HepG2 (cell line): ENCODE data around the gene CST3. TPM values are rescaled to one million over a fixed set of nuclear protein-coding genes. Genes with fewer than 3 reads are reported as not detected.

Experiments used
- ATAC-seq: fragments of 200-7000 bp; cut with Tn5 transposase; 3 replicates; pipeline ENCODE4 v1.9.1; 2020; ENCODE audit warnings: mild to moderate bottlenecking, moderate library complexity
- BruUV-seq: library from RNA; stranded (reverse); fragments of 400-500 nt; replicated peaks from 2 replicates; lab custom pipeline; 2021; lab: Mats Ljungman, UMichigan
- CTCF ChIA-PET: fragments of 300-600 bp; formaldehyde crosslinking; extraction: SDS; loops from one replicate; lab custom pipeline; 2021; ENCODE audit warnings: low total read pairs, inconsistent platforms, low intra/inter-chr PET ratio; lab: Yijun Ruan, JAX
- POLR2A ChIA-PET: fragments of 350-600 bp; sonication (Branson Sonifier 250); formaldehyde crosslinking; loops from one replicate; lab custom pipeline; 2020; ENCODE audit warnings: antibody characterized with exemption, inconsistent platforms; lab: Yijun Ruan, JAX
- DNase-seq: peaks from one replicate; pipeline ENCODE4 v3.0.0-alpha.2; 2015; ENCODE audit warnings: low spot score
- FAIRE-seq: peaks from 3 replicates; lab custom pipeline; 2011; peaks lifted over from hg19 to GRCh38; lab: Jason Lieb, UNC
- H2AFZ ChIP-seq: one replicate; pipeline ENCODE4 v1.6.1; 2011; ENCODE audit warnings: low read length, inconsistent platforms
- H3K27ac ChIP-seq: fragments of 300-600 bp; 3 replicates; pipeline ENCODE4 v1.8.0; 2011; ENCODE audit warnings: mixed run types, mild to moderate bottlenecking, mixed read lengths, low read length, inconsistent platforms; ENCODE audit not compliant: insufficient read depth; ENCODE audit errors: extremely low read length
- H3K27me3 ChIP-seq, 2 experiments: fragments of 200-600 bp in 1 of 2; 2 replicates in 1 of 2; 3 replicates in 1 of 2; pipeline versions ENCODE4 v1.6.0 to v1.8.0; 2011; ENCODE audit warnings: low read length in 2 of 2, mild to moderate bottlenecking in 2 of 2, moderate library complexity in 2 of 2, inconsistent platforms in 1 of 2; ENCODE audit not compliant: insufficient read depth in 2 of 2, control insufficient read depth in 1 of 2
- H3K36me3 ChIP-seq, 2 experiments: fragments of 200-600 bp in 1 of 2; replicated peaks in 1 of 2; 2 replicates in 1 of 2; 3 replicates in 1 of 2; pipeline versions ENCODE4 v1.5.1 to v1.8.0; 2011; ENCODE audit warnings: low read length in 2 of 2, inconsistent platforms in 1 of 2; ENCODE audit not compliant: insufficient read depth in 2 of 2, control insufficient read depth in 1 of 2
- H3K4me1 ChIP-seq: 2 replicates; pipeline ENCODE4 v1.5.1; 2012; ENCODE audit warnings: low read length, inconsistent platforms; ENCODE audit not compliant: insufficient read depth
- H3K4me2 ChIP-seq: 2 replicates; pipeline ENCODE4 v1.6.0; 2011; ENCODE audit warnings: low read depth, low read length, inconsistent platforms
- H3K4me3 ChIP-seq, 3 experiments: fragments of 200-600 bp in 1 of 3; sonication (generic), shearing (Covaris generic) in 1 of 3; replicated peaks in 1 of 3; 2 replicates each; pipeline ENCODE4 v1.5.1; 2011 to 2016; ENCODE audit warnings: low read length in 3 of 3, inconsistent platforms in 2 of 3, low read depth in 2 of 3, mild to moderate bottlenecking in 2 of 3, control low read depth in 1 of 3, mixed read lengths in 1 of 3; ENCODE audit not compliant: insufficient read depth in 1 of 3
- H3K79me2 ChIP-seq: one replicate; pipeline ENCODE4 v1.6.1; 2011; ENCODE audit warnings: low read length, inconsistent platforms; ENCODE audit not compliant: insufficient read depth
- H3K9ac ChIP-seq: 2 replicates; pipeline ENCODE4 v1.6.0; 2011; ENCODE audit warnings: mild to moderate bottlenecking, low read depth, low read length, inconsistent platforms; ENCODE audit not compliant: insufficient read depth
- H3K9me3 ChIP-seq: 2 replicates; pipeline ENCODE4 v1.5.1; 2012; ENCODE audit warnings: mild to moderate bottlenecking, low read length
- H4K20me1 ChIP-seq: 2 replicates; pipeline ENCODE4 v1.6.0; 2011; ENCODE audit warnings: inconsistent platforms, mild to moderate bottlenecking, low read length, moderate library complexity; ENCODE audit not compliant: insufficient read depth
- PPARG ChIP-seq: conservative IDR thresholded peaks from 2 replicates; pipeline ENCODE4 v1.6.1; 2016; ENCODE audit warnings: missing biosample characterization, missing genetic modification reagents
- RFX3 ChIP-seq: IDR thresholded peaks from 2 replicates; pipeline ENCODE4 v1.6.1; 2016; ENCODE audit warnings: missing biosample characterization, missing genetic modification reagents
- TBX2 ChIP-seq: sonication (generic); formaldehyde crosslinking; IDR thresholded peaks from 2 replicates; pipeline ENCODE4 v1.5.0; 2020; ENCODE audit warnings: missing genetic modification reagents, mild to moderate bottlenecking, borderline replicate concordance
- ZNF282 ChIP-seq: fragments of 450-650 bp; IDR thresholded peaks from 2 replicates; pipeline ENCODE4 v1.6.1; 2018; ENCODE audit not compliant: partially characterized antibody
- ZNF382 ChIP-seq: sonication (generic); formaldehyde crosslinking; IDR thresholded peaks from 2 replicates; pipeline ENCODE4 v1.5.0; 2020; ENCODE audit warnings: missing genetic modification reagents, mild to moderate bottlenecking, borderline replicate concordance
- ZNF7 ChIP-seq: IDR thresholded peaks from 2 replicates; pipeline ENCODE4 v1.6.1; 2016; ENCODE audit warnings: missing biosample characterization, missing genetic modification reagents
- WGBS: methylation state at CpG from one replicate; pipeline ENCODE4 v1.1.6; 2017; ENCODE audit warnings: low lambda C conversion rate; 5-methylcytosine and 5-hydroxymethylcytosine counted together
- in situ Hi-C: cut with HindIII; loops from 2 replicates; pipeline ENCODE4 v1.10.0; 2017; ENCODE audit warnings: low pct_unique_long_range_greater_than_20kb; ENCODE audit not compliant: extremely low pct_ligation_motif_present
- intact Hi-C: fragments of 100-400 bp; cut with micrococcal nuclease; formaldehyde crosslinking; loops from one replicate; pipeline ENCODE4 v1.10.0; 2022; ENCODE audit not compliant: unreplicated experiment
- polyA plus RNA-seq, 8 experiments: library from polyadenylated mRNA; depleted of rRNA in 3 of 8; stranded (reverse) in 7 of 8; unstranded in 1 of 8; fragments of >200 nt; fragmentation: Illumina TruSeq in 4 of 8; extraction: Trizol in 4 of 8; gene quantifications; 2 replicates each; pipeline versions ENCODE4 v1.2.1 to v1.2.3, GENCODE V29; 2011 to 2016; ENCODE audit warnings: low read depth in 4 of 8, missing spikeins in 1 of 8, mixed read lengths in 1 of 8; ENCODE audit not compliant: insufficient read depth in 1 of 8
- total RNA-seq, 5 experiments: library from RNA; depleted of rRNA; stranded (reverse); fragments of >200 nt; fragmentation: Illumina TruSeq; extraction: Trizol; gene quantifications; 2 replicates each; pipeline ENCODE4 v1.2.3, GENCODE V29; 2016; ENCODE audit warnings: low read depth in 1 of 5
- TF ChIP-seq, protein P1 (sequence below): sonication (generic); formaldehyde crosslinking; IDR thresholded peaks from 2 replicates; pipeline ENCODE4 v1.4.0; 2020; ENCODE audit warnings: missing genetic modification reagents, mild to moderate bottlenecking, borderline replicate concordance
- TF ChIP-seq, protein P2 (sequence below): sonication (generic); formaldehyde crosslinking; IDR thresholded peaks from 2 replicates; pipeline ENCODE4 v1.8.0; 2022; ENCODE audit warnings: missing genetic modification reagents, mild to moderate bottlenecking, inconsistent platforms, borderline replicate concordance
- TF ChIP-seq, protein P3 (sequence below): sonication (generic); formaldehyde crosslinking; IDR thresholded peaks from 2 replicates; pipeline ENCODE4 v1.4.0; 2020; ENCODE audit warnings: missing genetic modification reagents
- TF ChIP-seq, protein P4 (sequence below): sonication (generic); formaldehyde crosslinking; IDR thresholded peaks from 2 replicates; pipeline ENCODE4 v1.8.1; 2022; ENCODE audit warnings: mild to moderate bottlenecking, missing genetic modification reagents

The CST3 gene
- total and polyA plus RNA-seq, 2 of the 13 experiments (the other 11 are each of a cell fraction or from before 2014, with no cell fraction given) = 690 to 1,005 TPM

DNA sequence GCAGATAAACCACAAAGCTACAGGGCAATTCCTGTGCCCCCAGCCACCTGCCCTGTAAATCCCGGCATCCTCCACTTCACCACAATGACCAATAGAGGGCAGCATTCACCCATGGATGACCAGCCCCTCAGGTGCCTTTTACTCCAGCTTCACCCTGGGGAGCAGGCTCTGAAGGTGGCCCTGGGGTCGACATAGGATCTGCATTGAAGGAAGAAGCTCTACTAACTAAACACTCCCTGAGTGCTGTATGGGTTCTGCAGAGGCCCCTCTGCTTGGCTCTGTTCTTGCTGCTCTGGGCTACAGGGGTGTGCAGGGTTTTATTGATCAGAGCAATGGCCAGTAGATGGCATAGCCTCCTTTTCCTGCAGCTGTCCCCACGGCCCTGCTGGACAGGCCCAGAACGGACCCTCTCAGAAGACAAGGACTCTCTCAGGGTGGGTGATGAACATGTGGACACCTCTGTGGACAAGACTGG, 30.8 kb upstream of the CST3 start (continued):
- TF ChIP-seq, protein P1, sequence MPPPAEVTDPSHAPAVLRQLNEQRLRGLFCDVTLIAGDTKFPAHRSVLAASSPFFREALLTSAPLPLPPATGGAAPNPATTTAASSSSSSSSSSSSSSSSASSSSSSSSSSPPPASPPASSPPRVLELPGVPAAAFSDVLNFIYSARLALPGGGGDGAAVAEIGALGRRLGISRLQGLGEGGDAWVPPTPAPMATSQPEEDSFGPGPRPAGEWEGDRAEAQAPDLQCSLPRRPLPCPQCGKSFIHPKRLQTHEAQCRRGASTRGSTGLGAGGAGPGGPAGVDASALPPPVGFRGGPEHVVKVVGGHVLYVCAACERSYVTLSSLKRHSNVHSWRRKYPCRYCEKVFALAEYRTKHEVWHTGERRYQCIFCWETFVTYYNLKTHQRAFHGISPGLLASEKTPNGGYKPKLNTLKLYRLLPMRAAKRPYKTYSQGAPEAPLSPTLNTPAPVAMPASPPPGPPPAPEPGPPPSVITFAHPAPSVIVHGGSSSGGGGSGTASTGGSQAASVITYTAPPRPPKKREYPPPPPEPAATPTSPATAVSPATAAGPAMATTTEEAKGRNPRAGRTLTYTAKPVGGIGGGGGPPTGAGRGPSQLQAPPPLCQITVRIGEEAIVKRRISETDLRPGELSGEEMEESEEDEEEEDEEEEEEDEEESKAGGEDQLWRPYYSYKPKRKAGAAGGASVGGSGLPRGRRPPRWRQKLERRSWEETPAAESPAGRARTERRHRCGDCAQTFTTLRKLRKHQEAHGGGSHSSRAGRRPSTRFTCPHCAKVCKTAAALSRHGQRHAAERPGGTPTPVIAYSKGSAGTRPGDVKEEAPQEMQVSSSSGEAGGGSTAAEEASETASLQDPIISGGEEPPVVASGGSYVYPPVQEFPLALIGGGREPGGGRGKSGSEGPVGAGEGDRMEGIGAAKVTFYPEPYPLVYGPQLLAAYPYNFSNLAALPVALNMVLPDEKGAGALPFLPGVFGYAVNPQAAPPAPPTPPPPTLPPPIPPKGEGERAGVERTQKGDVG (CRISPR knock-in tag) = no peak
- no peak for TF ChIP-seq PPARG (CRISPR knock-in tag)

DNA sequence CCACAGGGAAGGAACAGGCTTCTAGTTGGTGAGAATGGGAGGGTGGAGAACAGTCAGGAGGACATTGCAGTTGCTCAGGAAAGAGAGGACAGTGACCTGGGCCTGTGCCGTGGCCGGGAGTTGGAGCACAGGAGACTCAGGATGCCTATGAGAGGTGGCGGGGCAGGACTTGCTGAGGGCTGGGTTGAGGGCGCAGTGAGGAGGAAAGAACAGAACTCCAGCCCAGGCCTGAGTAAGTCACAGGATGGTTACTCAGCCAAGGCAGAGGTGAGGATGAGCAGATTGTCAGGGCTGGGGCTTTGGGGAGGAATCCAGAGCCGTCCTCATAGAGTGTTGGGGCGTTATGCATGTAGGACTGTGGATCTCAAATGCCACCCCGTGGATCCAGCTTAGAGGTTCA, 29.9 kb upstream of the CST3 start:
- H3K27me3 ChIP-seq = no peaks in the 10 kb centered on the region
- POLR2A ChIA-PET = interaction anchor here (1.3 to 1.5 kb wide), 4 partner anchors 26 to 38 kb away, joined by 3 to 9 read pairs (median 4); no protein-coding TSS in a partner anchor
- TF ChIP-seq TBX2 (CRISPR knock-in tag) (peak; percentile 15; the same call in 1 of the 2 replicates), ZNF382 (no peak), RFX3 (CRISPR knock-in tag) (no peak), ZNF7 (no peak), ZNF282 (no peak)
- TF ChIP-seq, protein P2, sequence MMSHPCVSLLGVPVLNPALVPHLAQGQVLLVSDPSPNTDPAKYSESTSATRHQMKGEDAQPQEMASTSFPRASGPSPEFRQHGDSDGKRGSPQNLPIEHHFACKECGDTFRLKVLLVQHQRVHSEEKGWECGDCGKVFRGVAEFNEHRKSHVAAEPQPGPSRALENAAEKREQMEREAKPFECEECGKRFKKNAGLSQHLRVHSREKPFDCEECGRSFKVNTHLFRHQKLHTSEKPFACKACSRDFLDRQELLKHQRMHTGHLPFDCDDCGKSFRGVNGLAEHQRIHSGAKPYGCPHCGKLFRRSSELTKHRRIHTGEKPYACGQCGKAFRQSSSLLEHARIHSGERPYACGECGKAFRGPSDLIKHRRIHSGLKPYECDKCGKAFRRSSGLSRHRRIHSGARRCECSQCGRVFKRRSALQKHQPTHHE (CRISPR knock-in tag) = no peak
- TF ChIP-seq, protein P3, sequence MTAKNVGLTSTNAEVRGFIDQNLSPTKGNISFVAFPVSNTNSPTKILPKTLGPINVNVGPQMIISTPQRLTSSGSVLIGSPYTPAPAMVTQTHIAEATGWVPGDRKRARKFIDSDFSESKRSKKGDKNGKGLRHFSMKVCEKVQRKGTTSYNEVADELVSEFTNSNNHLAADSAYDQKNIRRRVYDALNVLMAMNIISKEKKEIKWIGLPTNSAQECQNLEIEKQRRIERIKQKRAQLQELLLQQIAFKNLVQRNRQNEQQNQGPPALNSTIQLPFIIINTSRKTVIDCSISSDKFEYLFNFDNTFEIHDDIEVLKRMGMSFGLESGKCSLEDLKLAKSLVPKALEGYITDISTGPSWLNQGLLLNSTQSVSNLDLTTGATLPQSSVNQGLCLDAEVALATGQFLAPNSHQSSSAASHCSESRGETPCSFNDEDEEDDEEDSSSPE (CRISPR knock-in tag) = no peak
- TF ChIP-seq, protein P4, sequence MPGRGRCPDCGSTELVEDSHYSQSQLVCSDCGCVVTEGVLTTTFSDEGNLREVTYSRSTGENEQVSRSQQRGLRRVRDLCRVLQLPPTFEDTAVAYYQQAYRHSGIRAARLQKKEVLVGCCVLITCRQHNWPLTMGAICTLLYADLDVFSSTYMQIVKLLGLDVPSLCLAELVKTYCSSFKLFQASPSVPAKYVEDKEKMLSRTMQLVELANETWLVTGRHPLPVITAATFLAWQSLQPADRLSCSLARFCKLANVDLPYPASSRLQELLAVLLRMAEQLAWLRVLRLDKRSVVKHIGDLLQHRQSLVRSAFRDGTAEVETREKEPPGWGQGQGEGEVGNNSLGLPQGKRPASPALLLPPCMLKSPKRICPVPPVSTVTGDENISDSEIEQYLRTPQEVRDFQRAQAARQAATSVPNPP (CRISPR knock-in tag) = no peak
- no TSS peak for BruUV-seq
- H3K79me2 ChIP-seq = no peaks in the 10 kb centered on the region
- H3K9ac ChIP-seq = no peak overlapping the region
- intact Hi-C loops (loop anchor here (2.0 to 5.0 kb wide), 3 partner anchors 55 to 115 kb away; no protein-coding TSS in a partner anchor), in situ Hi-C loops (no loop called here)
- no peaks in the 10 kb centered on the region for H4K20me1 ChIP-seq
- H3K4me3 ChIP-seq = no peak overlapping the region
- CTCF ChIA-PET = interaction anchor here (1.1 to 2.2 kb wide), 9 partner anchors 10 to 328 kb away, joined by 3 to 13 read pairs (median 8); partner anchors contain the start of gene CST9
- H3K9me3 ChIP-seq = no peaks in the 10 kb centered on the region
- peaks cover 30% of the 10 kb centered on the region for H3K4me1 ChIP-seq
- WGBS = 93% methylated on average over 7 of the region's 7 CpGs
- H2AFZ ChIP-seq = no peak overlapping the region
- ATAC-seq = no peak
- no peak for FAIRE-seq
- no peak for DNase-seq
- H3K4me2 ChIP-seq = no peak overlapping the region
- H3K27ac ChIP-seq = no peak overlapping the region
- H3K36me3 ChIP-seq = no peaks in the 10 kb centered on the region; a peak in 1 of 5 replicates
